HG03520 (cell line): ENCODE results near the gene TMEM121.
"Not testable (repeated sequence)": the region's sequence is repeated elsewhere in the genome, so short reads cannot be mapped to it uniquely, and the experiment has no call there.

ENCODE experiments used
- ATAC-seq: cut with Tn5 transposase; IDR thresholded peaks from one replicate; pipeline ENCODE4 v1.9.1; 2021; ENCODE audit warnings: mild to moderate bottlenecking, moderate library complexity; ENCODE audit not compliant: unreplicated experiment

The TMEM121 gene

DNA sequence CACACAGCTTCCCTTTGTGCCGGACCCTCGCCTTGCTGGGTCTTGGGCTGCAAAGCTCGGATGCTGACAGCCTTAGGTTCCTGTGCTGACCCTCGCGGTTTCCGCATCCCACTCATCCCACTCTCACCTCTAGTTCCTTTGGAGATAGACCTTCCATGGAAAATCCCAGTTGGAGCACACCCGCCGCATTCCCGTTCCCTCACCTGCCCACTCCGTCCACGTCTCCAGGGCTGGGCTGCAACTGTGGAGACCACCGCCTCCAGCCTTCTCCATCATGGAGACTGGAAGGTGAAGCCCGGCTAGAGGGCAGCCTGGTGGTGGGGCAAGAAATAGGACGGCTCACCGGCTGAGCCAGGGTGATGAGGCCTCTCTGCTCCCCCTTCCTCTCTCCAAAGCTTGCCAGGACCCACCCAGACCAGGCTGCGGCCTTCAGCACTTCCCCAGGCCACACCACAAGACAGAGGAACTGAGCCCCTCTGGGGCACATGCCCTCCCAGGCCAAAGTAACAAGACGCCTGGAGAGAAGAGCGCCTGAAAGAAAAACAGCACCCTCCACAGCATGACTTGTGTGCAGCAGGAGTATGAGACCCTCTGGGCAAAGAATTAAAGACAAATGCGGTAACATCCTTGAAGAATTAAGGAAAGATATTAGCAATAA lies 15.0 kb downstream of the TMEM121 start:
- no peak for ATAC-seq

DNA sequence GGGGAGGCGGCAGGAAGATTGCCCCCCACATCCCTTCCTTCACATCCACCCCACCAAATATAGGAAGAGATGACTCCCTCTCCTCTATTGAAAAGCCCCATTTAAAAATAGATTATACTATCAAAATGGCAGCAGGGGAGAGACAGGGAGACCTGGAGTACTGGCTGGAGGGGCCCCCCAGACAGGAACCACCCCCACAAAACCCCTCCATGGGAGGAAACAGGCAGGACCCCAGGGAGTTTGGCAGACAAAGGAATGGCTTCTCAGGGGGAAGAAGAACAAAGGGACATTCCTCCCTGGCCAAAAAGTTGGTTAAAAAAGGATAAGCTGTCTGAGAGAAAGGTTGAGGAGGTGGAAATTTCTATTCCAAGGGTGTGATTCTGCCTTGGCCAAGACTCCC lies 19.3 kb downstream of the TMEM121 start:
- ATAC-seq, result not testable (repeated sequence)

GRCh38 chr14:105546410-105546809 lies 20.0 kb downstream of the TMEM121 start:
- ATAC-seq, result not testable (repeated sequence)

DNA sequence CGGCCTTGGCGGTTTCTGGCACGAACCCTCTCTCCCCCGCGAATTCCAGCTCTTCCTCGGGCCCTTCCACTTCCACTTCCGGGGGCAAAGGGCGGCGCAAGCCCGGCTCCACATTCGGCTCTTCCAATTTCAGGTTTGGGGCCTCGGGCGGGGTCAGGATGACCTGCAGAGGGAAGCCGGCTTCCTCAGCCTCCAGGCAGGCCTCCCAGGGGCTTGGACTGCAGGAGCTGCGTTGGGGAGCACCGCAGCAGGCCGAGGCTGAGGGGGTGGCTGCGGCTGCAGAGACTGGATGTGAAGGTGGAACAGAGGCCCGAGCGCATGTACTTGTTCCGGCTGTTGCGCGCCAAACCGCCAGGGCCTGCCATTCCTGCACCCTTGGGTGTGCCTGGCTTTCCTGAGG lies 20.7 kb downstream of the TMEM121 start:
- not testable (repeated sequence) for ATAC-seq

DNA sequence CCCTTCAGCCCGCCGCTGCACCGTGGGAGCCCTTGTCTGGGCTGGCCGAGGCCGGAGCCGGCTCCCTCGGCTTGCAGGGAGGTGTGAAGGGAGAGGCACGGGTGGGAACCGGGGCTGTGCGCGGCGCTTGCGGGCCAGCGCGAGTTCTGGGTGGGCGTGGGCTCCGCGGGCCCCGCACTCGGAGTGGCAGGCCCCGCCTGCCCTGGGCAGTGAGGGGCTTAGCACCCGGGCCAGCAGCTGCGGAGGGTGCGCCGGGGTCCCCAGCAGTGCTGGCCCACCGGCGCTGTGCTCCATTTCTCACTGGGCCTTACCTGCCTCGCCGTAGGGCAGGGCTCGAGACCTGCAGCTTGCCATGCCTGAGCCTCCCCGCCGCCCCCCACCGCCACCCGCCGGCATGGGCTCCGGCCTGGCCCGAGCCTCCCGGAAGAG lies 21.4 kb downstream of the TMEM121 start:
- ATAC-seq, result no peak

DNA sequence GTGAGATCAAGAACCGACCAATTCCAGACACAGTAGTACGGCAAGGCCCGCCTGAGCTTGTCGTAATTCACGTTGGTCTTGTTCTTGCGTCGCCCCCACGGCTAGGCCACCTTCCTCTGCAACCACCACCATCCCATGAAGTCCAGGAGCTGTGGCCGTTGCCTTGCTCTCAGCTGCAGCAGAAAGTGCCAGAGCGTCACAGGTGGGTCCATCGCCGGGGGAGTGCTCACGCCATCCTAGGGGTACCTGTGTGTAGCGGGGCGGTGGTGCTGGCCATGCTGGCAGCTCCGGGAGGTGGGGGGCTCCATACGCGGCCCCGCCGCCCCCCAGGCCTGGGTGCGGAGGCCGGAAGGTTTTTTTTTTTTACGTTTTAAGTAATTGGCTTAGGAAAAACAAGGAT lies 23.1 kb downstream of the TMEM121 start:
- no peak for ATAC-seq

DNA sequence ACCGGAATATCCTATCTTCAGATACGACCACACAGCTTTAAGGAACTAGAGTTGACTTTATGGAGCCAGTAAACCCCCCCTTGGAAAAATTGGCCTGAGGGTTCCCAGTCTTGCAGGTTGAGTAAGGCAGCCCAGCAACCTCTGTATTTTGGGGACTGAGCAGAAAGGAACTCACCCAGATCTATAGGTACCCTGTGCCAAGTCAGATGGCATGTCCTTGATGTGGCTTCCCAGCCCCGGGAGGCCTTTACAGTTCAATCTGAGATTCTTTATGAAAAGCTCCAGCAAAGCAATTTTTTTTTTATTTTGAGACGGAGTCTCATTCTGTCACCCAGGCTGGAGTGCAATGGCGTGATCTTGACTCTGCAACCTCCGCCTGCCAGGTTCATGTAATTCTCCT lies 27.6 kb downstream of the TMEM121 start:
- ATAC-seq, result no peak

DNA sequence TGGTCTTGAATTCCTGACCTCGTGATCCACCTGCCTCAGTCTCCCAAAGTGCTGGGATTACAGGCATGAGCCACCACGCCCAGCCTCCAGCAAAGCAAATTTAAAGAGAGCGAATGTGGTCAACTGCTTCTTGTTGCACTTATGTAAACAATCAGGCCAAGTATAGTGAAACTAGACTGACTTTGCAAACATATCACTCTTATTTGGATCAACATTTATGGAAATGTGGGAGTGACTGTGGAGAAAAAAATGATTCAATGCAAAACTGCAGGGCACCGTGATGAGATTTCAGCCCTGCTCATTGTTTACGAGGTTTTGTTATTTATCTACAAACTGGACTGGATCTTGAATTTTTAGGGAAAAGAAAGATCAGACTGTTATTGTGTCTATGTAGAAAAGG lies 28.1 kb downstream of the TMEM121 start:
- no peak for ATAC-seq

DNA sequence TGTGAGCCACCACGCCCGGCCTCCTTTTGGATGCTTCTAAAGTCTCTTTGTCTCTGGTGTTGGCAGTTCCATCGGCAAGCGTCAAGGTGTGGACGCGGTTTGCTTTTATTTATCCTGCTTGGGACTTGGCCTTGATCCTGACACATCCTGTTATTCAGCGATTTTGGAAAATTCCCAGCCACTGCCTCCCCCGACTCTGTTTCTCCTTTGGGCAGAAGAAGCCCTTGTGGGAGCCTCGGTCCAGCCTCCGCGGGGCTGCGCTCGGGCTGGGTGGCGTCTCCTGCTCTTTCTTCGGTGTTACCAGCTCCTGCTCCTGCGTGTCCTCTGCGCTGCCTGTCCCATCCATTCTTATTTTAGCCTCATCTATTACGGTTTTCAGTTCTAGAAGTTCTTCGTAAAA lies 31.3 kb downstream of the TMEM121 start:
- ATAC-seq, result not testable (repeated sequence)

DNA sequence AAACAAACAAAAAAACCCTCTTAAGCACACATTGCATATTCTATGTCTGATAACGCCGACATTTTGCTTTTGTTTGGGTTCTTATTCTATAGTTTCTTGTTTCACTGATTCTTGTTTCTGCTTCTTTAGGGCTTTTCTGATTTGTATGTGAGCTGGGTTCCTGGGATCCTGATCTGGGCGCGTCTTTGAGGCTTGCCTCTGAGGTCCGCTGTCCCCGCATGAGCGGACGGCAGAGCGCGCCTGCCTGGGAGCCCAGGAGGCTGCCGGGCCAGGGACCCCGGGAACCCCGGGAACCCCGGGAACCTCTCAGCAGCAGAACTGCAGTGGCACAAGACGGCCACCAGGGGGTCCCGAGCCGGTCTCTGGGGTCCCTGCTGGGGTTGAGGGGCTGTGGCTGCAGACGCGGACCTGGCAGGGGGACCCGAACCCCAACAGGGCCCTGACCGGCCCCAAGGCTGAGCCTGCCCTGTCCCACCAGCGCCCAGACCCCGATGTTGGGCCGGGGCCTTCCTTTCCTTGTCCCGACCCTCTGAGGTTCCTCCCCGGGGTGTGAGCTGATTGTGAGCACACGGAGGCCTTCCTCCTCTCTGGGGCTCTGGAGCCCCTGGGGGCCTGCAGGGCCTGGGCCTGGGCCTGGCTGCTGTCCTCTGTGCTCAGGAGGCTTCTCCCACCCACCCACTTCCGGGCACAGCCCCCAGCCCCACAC lies 32.2 kb downstream of the TMEM121 start:
- not testable (repeated sequence) for ATAC-seq

DNA sequence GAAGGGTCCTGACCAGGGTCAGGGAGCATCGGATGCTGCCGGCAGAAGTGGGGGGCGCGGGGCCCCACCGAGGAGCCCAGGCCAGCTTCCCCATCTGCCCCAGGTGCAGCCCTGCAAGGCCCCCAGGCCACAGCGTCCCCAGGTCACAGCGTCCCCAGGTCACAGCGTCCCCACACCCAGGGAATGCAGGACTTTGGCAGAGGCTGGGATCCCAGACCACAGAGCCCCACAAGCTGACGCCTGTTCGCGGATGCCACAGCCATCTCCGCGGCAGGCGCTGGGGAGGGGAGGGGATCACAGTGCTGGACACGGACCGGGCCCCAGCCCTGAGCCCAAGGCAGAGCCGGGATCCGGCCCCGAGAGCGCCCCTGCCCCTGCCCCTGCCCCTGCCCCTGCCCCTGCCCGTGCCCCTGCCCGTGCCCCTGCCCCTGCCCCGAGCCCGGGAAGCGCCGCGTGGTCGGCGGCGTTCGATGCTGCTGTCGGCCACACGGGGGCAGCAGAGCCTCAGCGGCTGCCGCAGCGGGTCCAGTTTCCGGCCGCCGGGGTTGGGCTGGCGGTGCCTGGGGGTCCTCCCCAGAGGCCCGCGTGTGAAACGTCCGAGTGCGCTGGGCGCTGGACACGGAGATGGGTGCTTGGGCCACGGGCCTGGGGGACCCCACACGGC lies 33.1 kb downstream of the TMEM121 start:
- ATAC-seq, result peak; percentile 46

DNA sequence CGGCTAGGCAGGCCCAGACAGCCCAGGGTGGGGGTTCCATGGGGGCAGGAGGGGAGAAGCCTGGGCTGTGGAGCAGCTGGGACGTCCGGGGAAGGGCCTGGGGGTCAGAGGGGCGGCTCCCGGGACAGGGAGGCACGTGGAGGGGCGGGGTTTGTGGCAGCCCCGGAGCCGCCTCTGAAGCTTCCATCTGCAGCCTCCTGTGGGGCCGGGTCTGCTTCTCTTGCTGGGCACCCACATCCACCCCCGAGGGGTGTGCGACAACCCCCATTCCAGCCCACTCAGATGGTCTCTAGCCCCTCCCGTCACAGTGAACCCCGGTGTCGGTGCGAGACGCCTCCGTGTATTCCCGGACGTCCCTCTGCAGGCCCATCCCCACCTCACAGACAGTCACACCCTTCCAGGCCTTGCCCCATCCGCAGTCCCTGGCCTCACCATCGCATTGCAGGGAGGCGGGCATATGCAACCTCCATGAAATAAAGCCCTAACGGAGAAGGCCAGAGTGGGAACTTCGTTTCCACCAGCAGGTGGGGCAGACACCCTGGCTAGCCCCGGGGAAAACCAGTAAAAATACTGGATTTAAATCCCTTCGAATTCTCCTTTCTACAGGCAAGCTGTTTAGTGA lies 33.8 kb downstream of the TMEM121 start:
- ATAC-seq, result peak; percentile 64

- ATAC-seq, result not testable (repeated sequence)
Observed at GRCh38 chr14:105561345-105561744, 35.0 kb downstream of the TMEM121 start.

GRCh38 chr14:105562713-105563346 lies 36.4 kb downstream of the TMEM121 start:
- ATAC-seq, result no peak

DNA sequence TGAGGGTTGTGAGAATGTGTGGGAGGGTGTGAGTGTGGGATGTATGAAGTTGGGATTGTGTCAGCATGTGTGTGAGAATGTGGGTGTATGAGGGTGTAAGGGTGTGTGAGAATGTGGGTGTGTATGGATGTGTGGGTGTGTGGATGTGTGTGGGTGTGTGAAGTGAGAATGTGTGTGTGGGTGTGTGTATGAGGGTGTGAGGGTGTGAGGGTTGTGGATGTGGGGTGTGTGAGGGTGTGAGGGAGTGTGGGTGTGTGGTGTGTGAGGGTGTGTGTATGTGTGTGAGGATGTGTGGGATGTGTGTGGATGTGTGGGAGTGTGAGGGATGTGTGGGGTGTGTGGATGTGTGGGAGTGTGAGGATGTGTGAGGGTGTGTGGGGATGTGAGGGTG lies 37.0 kb downstream of the TMEM121 start:
- ATAC-seq, result no peak

DNA sequence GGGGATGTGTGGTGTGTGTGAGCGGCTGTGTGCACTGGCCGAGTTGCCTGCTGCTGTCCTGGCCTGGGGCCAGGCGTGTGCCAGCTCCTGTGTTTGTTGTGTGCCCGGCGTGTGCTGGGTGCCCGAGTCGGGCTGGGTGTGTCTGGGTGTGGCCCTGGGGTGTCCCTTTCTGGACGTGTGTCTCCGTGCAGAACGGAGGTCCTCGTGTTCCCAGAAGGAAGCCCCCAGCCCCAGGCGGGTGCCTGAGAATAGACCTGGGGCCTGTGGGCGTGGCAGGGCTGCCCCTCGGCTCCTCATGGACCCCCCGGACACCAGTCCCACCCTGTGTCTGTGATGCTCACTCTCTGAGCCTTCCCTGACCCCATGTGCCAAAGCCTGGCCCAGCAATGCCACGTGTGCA lies 38.2 kb downstream of the TMEM121 start:
- not testable (repeated sequence) for ATAC-seq

DNA sequence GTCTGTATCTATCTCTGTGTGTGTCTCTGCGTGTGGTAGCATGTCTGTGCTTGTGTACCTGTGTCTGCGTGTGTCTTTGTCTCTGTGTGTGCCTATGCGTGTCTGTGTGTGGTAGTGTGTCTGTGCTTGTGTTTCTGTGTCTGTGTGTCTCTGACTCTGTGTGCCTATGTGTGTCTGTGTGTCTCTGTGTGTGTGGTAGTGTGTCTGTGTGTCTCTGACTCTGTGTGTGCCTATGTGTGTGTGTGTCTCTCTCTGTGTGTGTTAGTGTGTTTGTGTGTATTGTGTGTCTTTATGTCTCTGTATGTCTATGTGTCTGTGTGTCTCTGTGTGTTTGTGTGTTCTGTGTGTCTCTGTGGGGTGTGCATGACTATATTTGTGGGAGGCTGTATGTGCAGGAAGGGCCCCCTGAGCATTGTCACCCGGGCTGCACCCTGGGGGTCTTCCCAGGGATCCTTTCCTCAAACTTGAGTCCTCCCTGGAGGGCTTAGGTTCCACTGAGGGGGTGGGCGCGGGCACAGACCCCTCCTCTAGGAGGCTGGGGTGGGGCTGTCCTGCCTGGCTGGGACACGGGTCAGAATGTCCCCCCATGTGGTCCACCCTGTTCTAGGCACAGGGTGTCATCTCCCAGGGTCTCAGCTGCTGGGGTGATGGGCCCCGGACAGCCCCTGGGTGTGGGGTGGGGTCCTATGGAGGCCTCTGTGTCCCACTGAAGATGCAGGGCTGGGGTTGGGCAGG lies 39.0 kb downstream of the TMEM121 start:
- not testable (repeated sequence) for ATAC-seq

DNA sequence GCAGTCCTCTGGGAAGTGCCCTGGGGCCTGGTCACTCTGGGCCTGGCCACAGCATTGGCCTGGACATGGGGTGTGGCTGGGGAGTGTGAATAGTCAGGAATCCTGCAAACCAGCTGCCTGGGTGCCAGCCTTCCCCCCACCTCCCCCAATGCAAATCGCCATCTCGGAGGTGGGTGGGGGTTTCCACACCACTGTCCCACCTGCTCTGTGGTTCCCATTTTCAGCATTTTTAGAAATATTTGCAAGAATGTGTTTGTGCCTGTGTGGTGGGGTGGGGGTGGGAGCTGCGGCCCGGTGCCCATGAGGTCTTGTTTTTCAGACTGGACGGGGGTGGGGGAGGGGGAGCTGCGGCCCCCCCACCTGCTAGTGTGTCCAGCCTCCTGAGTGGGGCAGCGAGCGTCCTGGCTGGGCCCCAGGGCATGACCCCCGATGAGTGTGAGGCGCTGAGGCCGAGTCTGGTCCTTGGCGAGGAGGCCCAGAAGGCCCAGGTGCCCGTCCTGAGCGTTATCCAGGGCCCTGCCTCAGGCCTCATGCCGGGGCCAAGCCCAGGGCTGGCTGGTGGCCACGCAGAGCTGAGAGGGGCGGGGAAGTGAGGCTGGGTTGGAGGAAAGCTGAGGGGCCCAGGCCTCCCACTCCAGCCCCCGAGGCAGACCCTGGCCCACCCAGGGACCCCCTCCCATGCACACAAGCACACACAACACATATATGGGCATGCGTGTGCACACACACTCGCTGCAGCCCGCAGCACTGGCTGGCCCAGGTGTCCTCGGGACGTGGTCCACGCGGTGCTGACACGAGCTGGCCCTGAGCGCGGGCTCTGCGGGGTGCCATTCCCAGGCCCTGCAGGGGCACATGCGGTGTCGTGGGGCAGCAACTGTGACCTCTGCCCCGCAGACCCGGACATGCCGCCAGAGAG lies 40.1 kb downstream of the TMEM121 start:
- not testable (repeated sequence) for ATAC-seq
